ENCODE measurements around the gene ELMO1. TPM values are rescaled to one million over a fixed set of nuclear protein-coding genes. Genes with fewer than 3 reads are reported as not detected.

Gene ELMO1
- total RNA-seq, 1 experiment from 2014 or later: 1.1 TPM

DNA sequence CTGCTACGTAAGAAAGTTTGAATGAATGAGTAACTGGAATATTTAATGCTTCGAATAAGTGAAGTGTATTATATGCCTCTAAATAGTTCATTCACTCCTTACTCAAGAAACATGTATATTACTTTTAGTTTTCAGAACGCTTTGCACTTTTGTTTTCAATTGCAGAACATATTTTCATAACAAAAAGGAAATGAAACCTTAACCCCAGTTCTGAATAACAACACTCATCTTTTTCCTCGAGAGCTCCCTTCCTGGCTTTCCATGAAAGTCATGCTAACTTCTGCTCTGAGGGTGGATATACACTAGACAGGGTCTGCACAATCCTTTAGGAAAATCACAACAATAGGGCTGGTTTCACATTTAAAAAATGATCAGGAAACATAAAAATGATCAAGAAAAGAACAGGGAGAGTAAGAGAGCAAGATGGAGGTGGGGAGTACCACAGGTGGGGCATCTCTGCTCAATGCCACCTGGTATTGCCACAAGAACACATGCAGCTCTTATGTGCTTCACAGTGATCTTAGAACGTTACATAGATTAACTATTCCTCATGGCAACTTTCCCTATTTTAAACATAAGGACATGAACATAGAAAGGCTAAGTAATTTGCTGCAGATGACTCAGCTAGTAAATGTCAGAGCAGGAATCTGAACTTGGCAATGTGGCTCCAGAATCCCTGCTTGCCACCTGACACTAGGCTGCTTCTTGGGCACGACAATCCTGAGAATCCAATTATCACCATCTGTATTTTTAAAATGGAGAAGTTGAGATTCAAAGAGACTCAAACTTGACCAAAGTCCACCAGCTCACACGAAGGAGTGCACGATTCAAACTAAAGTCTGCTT, 504.9 kb downstream of the ELMO1 start (continued):
- TF ChIP-seq ELF1 (IDR thresholded peaks at IDR 0.05; ENCODE audit: borderline replicate concordance, low read depth): no peak

GRCh38 chr7:36942955-36943354, 505.7 kb downstream of the ELMO1 start:
- Histone ChIP-seq H3K79me2 (ENCODE audit: insufficient read depth, low read length) (no peaks in the 10 kb centered on the region), H4K20me1 (ENCODE audit: insufficient read depth) (no peaks in the 10 kb centered on the region), H3K4me1 (ENCODE audit: control insufficient read depth in 1 of 2, insufficient read depth in 2 of 2, low read length in 2 of 2) (no peaks in the 10 kb centered on the region), H3K9me3 (ENCODE audit: control insufficient read depth in 1 of 2, insufficient read depth in 1 of 2, low read depth in 1 of 2, low read length in 2 of 2) (peaks cover 0 to 9% of the 10 kb centered on the region in 2 experiments; a peak in 1 of 4 replicates), H3K27me3 (ENCODE audit: insufficient read depth, low read length) (no peaks in the 10 kb centered on the region; the same call in 1 of the 2 replicates), H3K9ac (ENCODE audit: low read length) (no peak overlapping the region), H3K9me2 (ENCODE audit: insufficient read depth) (no peaks in the 10 kb centered on the region), H3K27ac (ENCODE audit: low read depth, low read length) (no peak overlapping the region), H3K4me3 (replicated peaks in 1 of 2; ENCODE audit: low read depth in 1 of 2, low read length in 2 of 2) (no peak overlapping the region), H3K4me2 (ENCODE audit: low read length) (no peak overlapping the region), H2AFZ (ENCODE audit: low read depth, low read length, poor library complexity, severe bottlenecking) (no peak overlapping the region), H3K36me3 (ENCODE audit: control insufficient read depth in 1 of 2, insufficient read depth in 2 of 2, low read length in 2 of 2) (no peaks in the 10 kb centered on the region)
- ATAC-seq (no peak), DNase-seq (ENCODE audit: low read depth, low spot score) (no peak)
- ChIA-PET CTCF (no interaction called here), RAD21 (ENCODE audit: low non-redundant PET in 1 of 2, low total read pairs in 2 of 2, uncharacterized antibody in 2 of 2, unreplicated experiment in 2 of 2) (no interaction called here), POLR2A (no interaction called here)
- no peak for TF ChIP-seq FOSL1 (IDR thresholded peaks at IDR 0.05; ENCODE audit: low read depth)
- TF ChIP-seq EZH2phosphoT487 (IDR thresholded peaks at IDR 0.05; ENCODE audit: borderline replicate concordance): no peak
- TF ChIP-seq TCF7L2 (IDR thresholded peaks at IDR 0.05; ENCODE audit: borderline replicate concordance, extremely low read depth, insufficient read depth, insufficient read length): no peak
- TF ChIP-seq ZNF274 (IDR thresholded peaks at IDR 0.05; ENCODE audit: low read depth, low read length): no peak
- no peak for TF ChIP-seq SIN3A (IDR thresholded peaks at IDR 0.05; ENCODE audit: low read depth)
- TF ChIP-seq, protein P1, sequence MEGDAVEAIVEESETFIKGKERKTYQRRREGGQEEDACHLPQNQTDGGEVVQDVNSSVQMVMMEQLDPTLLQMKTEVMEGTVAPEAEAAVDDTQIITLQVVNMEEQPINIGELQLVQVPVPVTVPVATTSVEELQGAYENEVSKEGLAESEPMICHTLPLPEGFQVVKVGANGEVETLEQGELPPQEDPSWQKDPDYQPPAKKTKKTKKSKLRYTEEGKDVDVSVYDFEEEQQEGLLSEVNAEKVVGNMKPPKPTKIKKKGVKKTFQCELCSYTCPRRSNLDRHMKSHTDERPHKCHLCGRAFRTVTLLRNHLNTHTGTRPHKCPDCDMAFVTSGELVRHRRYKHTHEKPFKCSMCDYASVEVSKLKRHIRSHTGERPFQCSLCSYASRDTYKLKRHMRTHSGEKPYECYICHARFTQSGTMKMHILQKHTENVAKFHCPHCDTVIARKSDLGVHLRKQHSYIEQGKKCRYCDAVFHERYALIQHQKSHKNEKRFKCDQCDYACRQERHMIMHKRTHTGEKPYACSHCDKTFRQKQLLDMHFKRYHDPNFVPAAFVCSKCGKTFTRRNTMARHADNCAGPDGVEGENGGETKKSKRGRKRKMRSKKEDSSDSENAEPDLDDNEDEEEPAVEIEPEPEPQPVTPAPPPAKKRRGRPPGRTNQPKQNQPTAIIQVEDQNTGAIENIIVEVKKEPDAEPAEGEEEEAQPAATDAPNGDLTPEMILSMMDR (IDR thresholded peaks at IDR 0.05 in 2 of 3, conservative IDR thresholded peaks at IDR 0.05 in 1 of 3; ENCODE audit: borderline replicate concordance in 1 of 3, insufficient read depth in 1 of 3, low read depth in 2 of 3, low read length in 2 of 3): no peak
- TF ChIP-seq, protein P2, sequence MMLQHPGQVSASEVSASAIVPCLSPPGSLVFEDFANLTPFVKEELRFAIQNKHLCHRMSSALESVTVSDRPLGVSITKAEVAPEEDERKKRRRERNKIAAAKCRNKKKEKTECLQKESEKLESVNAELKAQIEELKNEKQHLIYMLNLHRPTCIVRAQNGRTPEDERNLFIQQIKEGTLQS (IDR thresholded peaks at IDR 0.05): no peak
- TF ChIP-seq CEBPB (IDR thresholded peaks at IDR 0.05; ENCODE audit: low read depth): no peak
- TF ChIP-seq POLR2AphosphoS5 (IDR thresholded peaks at IDR 0.05; ENCODE audit: low read depth, low read length): no peak
- BruUV-seq (replicated peaks): no TSS peak
- intact Hi-C loops (cut with micrococcal nuclease): no loop called here
